DOHH2 (cell line): ENCODE results near the gene LNP1.

Experiments used
- H3F3A ChIP-seq: fragments of 200-600 bp; sonication (generic), shearing (Covaris generic); 2 replicates; pipeline ENCODE4 v1.6.0; 2016; ENCODE audit warnings: antibody characterized with exemption, mild to moderate bottlenecking; ENCODE audit not compliant: control insufficient read depth, insufficient read depth
- H3K27ac ChIP-seq: fragments of 200-600 bp; sonication (generic); 2 replicates; pipeline ENCODE4 v1.5.1; 2014; ENCODE audit warnings: low read depth, mild to moderate bottlenecking, low read length, moderate library complexity
- H3K27me3 ChIP-seq: fragments of 200-600 bp; sonication (generic); 2 replicates; pipeline ENCODE4 v1.6.1; 2014; ENCODE audit warnings: mild to moderate bottlenecking, low read length, mixed read lengths; ENCODE audit not compliant: control insufficient read depth
- H3K36me3 ChIP-seq: fragments of 200-600 bp; sonication (generic); 2 replicates; pipeline ENCODE4 v1.6.1; 2014; ENCODE audit warnings: mild to moderate bottlenecking, low read length, moderate library complexity, mixed read lengths; ENCODE audit not compliant: control insufficient read depth
- H3K4me1 ChIP-seq: fragments of 200-600 bp; sonication (generic); 2 replicates; pipeline ENCODE4 v1.6.1; 2014; ENCODE audit warnings: mild to moderate bottlenecking, low read length, mixed read lengths; ENCODE audit not compliant: control insufficient read depth
- H3K4me2 ChIP-seq: fragments of 200-600 bp; sonication (generic); 2 replicates; pipeline ENCODE4 v1.6.0; 2014; ENCODE audit warnings: mild to moderate bottlenecking, low read length, moderate library complexity
- H3K4me3 ChIP-seq: fragments of 200-600 bp; sonication (generic); 2 replicates; pipeline ENCODE4 v1.5.1; 2014; ENCODE audit warnings: mild to moderate bottlenecking, low read length, mixed read lengths
- H3K79me2 ChIP-seq: fragments of 200-600 bp; sonication (generic); 2 replicates; pipeline ENCODE4 v1.6.1; 2014; ENCODE audit warnings: mild to moderate bottlenecking, low read length, mixed read lengths; ENCODE audit not compliant: control insufficient read depth
- H3K9me2 ChIP-seq: fragments of 200-600 bp; sonication (generic); replicated peaks from 2 replicates; pipeline ENCODE4 v1.6.1; 2014; ENCODE audit warnings: mild to moderate bottlenecking, low read length, mixed read lengths; ENCODE audit not compliant: control insufficient read depth
- H3K9me3 ChIP-seq: fragments of 200-600 bp; sonication (generic); 2 replicates; pipeline ENCODE4 v1.6.1; 2014; ENCODE audit warnings: antibody characterized with exemption, low read length, mixed read lengths; ENCODE audit not compliant: control insufficient read depth, insufficient read depth
- H4K20me1 ChIP-seq: fragments of 200-600 bp; sonication (generic); 2 replicates; pipeline ENCODE4 v1.6.0; 2014; ENCODE audit warnings: low read depth, mild to moderate bottlenecking, antibody characterized with exemption, low read length, moderate library complexity; ENCODE audit not compliant: control insufficient read depth, insufficient read depth
- CTCF ChIP-seq: fragments of 200-600 bp; sonication (generic); IDR thresholded peaks from one replicate; pipeline ENCODE4 v1.5.1; 2014; ENCODE audit warnings: antibody characterized with exemption, mild to moderate bottlenecking, low read depth, low read length; ENCODE audit not compliant: poor library complexity, severe bottlenecking
- EZH2phosphoT487 ChIP-seq: fragments of 200-600 bp; sonication (generic); IDR thresholded peaks from 2 replicates; pipeline ENCODE4 v1.6.1; 2017; ENCODE audit warnings: borderline replicate concordance, mild to moderate bottlenecking, antibody characterized with exemption, low read length, moderate library complexity, mixed read lengths

LNP1 gene

GRCh38 chr3:100384733-100385525, 16.4 kb upstream of the LNP1 start:
- Histone ChIP-seq H3K36me3 (peaks cover 87% of the 10 kb centered on the region), H4K20me1 (no peaks in the 10 kb centered on the region), H3K4me2 (no peak overlapping the region), H3K27ac (no peak overlapping the region), H3K4me3 (no peak overlapping the region), H3K9me2 (no peaks in the 10 kb centered on the region), H3K27me3 (no peaks in the 10 kb centered on the region), H3K79me2 (peaks cover 32% of the 10 kb centered on the region), H3K4me1 (no peaks in the 10 kb centered on the region), H3K9me3 (peaks cover 10% of the 10 kb centered on the region; the same call in 1 of the 2 replicates), H3F3A (no peaks in the 10 kb centered on the region)
- TF ChIP-seq EZH2phosphoT487 = no peak
- TF ChIP-seq CTCF = no peak

GRCh38 chr3:100386437-100387074, 14.8 kb upstream of the LNP1 start:
- Histone ChIP-seq H3K9me2 (no peaks in the 10 kb centered on the region), H3F3A (no peaks in the 10 kb centered on the region), H3K27me3 (no peaks in the 10 kb centered on the region), H3K4me3 (no peak overlapping the region), H3K9me3 (peaks cover 17% of the 10 kb centered on the region; the same call in 1 of the 2 replicates), H3K4me2 (no peak overlapping the region), H3K27ac (no peak overlapping the region), H3K79me2 (peaks cover 49% of the 10 kb centered on the region), H3K4me1 (no peaks in the 10 kb centered on the region), H3K36me3 (peaks cover 81% of the 10 kb centered on the region), H4K20me1 (no peaks in the 10 kb centered on the region)
- TF ChIP-seq CTCF = no peak
- TF ChIP-seq EZH2phosphoT487 = no peak

- Histone ChIP-seq H3K4me2 (no peak overlapping the region), H3K9me2 (no peaks in the 10 kb centered on the region), H3K27me3 (no peaks in the 10 kb centered on the region), H3F3A (no peaks in the 10 kb centered on the region), H3K36me3 (peaks cover 76% of the 10 kb centered on the region), H4K20me1 (no peaks in the 10 kb centered on the region), H3K4me3 (no peak overlapping the region), H3K9me3 (peaks cover 17% of the 10 kb centered on the region; the same call in 1 of the 2 replicates), H3K79me2 (peaks cover 73% of the 10 kb centered on the region), H3K4me1 (no peaks in the 10 kb centered on the region), H3K27ac (no peak overlapping the region)
- TF ChIP-seq EZH2phosphoT487 = no peak
- TF ChIP-seq CTCF = no peak
Observed at GRCh38 chr3:100389025-100389424, 12.3 kb upstream of the LNP1 start.
